K562 (cell line): ENCODE measurements around the gene MLH3. TPM values are rescaled to one million over a fixed set of nuclear protein-coding genes. Genes with fewer than 3 reads are reported as not detected.

Experiments
- FOXA3 ChIP-seq, 2 experiments: fragments of 450-650 bp in 1 of 2; sonication (generic) in 1 of 2; formaldehyde crosslinking; IDR thresholded peaks in 1 of 2; conservative IDR thresholded peaks in 1 of 2; 2 replicates each; pipeline versions ENCODE4 v1.4.0 to v1.8.0; 2020 to 2022; ENCODE audit warnings: mild to moderate bottlenecking in 2 of 2, missing genetic modification reagents in 1 of 2
- GABPB2 ChIP-seq: fragments of 250-450 bp; sonication (Bioruptor Pico); conservative IDR thresholded peaks from 2 replicates; pipeline ENCODE4 v1.5.1; 2021; ENCODE audit warnings: mild to moderate bottlenecking
- HDAC1 ChIP-seq, 2 experiments: fragments of 450-650 bp; IDR thresholded peaks; 2 replicates each; pipeline ENCODE4 v1.6.1; 2016 to 2017; ENCODE audit warnings: inconsistent platforms in 1 of 2, mild to moderate bottlenecking in 1 of 2, moderate library complexity in 1 of 2
- HMGN3 ChIP-seq: IDR thresholded peaks from 2 replicates; pipeline ENCODE4 v1.6.1; 2011; ENCODE audit warnings: borderline replicate concordance, low read depth, mild to moderate bottlenecking, mixed read lengths, low read length; ENCODE audit not compliant: insufficient read length; ENCODE audit errors: extremely low read depth
- POLR3G ChIP-seq: IDR thresholded peaks from 2 replicates; pipeline ENCODE4 v1.6.1; 2011; ENCODE audit not compliant: insufficient read length, insufficient replicate concordance; ENCODE audit errors: extremely low read depth
- RBM34 ChIP-seq: fragments of 200-400 bp; formaldehyde crosslinking; IDR thresholded peaks from 2 replicates; pipeline ENCODE4 v1.6.1; 2018; ENCODE audit warnings: low read length, borderline replicate concordance; ENCODE audit not compliant: insufficient read depth
- SMARCA4 ChIP-seq: fragments of 450-650 bp; IDR thresholded peaks from 2 replicates; pipeline ENCODE4 v1.6.1; 2016
- SOX6 ChIP-seq: fragments of 450-650 bp; IDR thresholded peaks from 2 replicates; pipeline ENCODE4 v1.6.1; 2014; ENCODE audit warnings: mild to moderate bottlenecking
- SUPT5H ChIP-seq: fragments of 450-650 bp; IDR thresholded peaks from 2 replicates; pipeline ENCODE4 v1.6.1; 2016
- TSC22D4 ChIP-seq: fragments of 450-650 bp; IDR thresholded peaks from 2 replicates; pipeline ENCODE4 v1.6.1; 2016; ENCODE audit warnings: missing genetic modification characterization, missing biosample characterization, control low read depth
- ZNF140 ChIP-seq: fragments of 250-450 bp; sonication (Bioruptor Pico); IDR thresholded peaks from 2 replicates; pipeline ENCODE4 v1.8.0; 2021; ENCODE audit warnings: moderate library complexity, mild to moderate bottlenecking, inconsistent platforms
- ZNF583 ChIP-seq: fragments of 250-450 bp; sonication (Bioruptor Pico); IDR thresholded peaks from 2 replicates; pipeline ENCODE4 v1.4.0; 2020
- ZNF695 ChIP-seq: fragments of 450-650 bp; formaldehyde crosslinking; IDR thresholded peaks from 2 replicates; pipeline ENCODE4 v1.4.0; 2020; ENCODE audit warnings: mild to moderate bottlenecking, moderate library complexity
- polyA plus RNA-seq, 8 experiments: library from polyadenylated mRNA; depleted of rRNA in 4 of 8; stranded (reverse) in 5 of 8; unstranded in 3 of 8; fragments of >200 nt; fragmentation: Nextera tagmentation in 2 of 8; fragmentation: Illumina TruSeq in 1 of 8; extraction: Ambion mirVana in 2 of 8; extraction: Trizol in 1 of 8; gene quantifications; 2 replicates each; pipeline versions ENCODE4 v1.2.1 to v1.2.3, GENCODE V29; 2011 to 2014; ENCODE audit warnings: inconsistent platforms in 1 of 8, missing spikeins in 1 of 8
- total RNA-seq, 7 experiments: library from RNA; depleted of rRNA in 6 of 7; stranded (reverse); fragments of >200 nt in 6 of 7; fragmentation: Illumina TruSeq in 2 of 7; extraction: Trizol in 2 of 7; gene quantifications; 2 replicates each; pipeline versions ENCODE4 v1.2.1 to v1.2.3, GENCODE V29; 2011 to 2021; ENCODE audit warnings: low replicate concordance in 1 of 7
- TF ChIP-seq, protein P1 (sequence below), 2 experiments: fragments of 200-800 bp in 1 of 2; sonication (Bioruptor generic) in 1 of 2; sonication (generic) in 1 of 2; formaldehyde crosslinking in 1 of 2; IDR thresholded peaks in 1 of 2; conservative IDR thresholded peaks in 1 of 2; 2 replicates each; pipeline versions ENCODE4 v1.5.0 to v1.6.1; 2016 to 2020; ENCODE audit warnings: missing compliant biosample characterization in 1 of 2, missing genetic modification characterization in 1 of 2, missing genetic modification reagents in 1 of 2
- TF ChIP-seq, protein P2 (sequence below): fragments of 250-450 bp; sonication (Bioruptor Pico); IDR thresholded peaks from 2 replicates; pipeline ENCODE4 v1.8.0; 2021; ENCODE audit warnings: borderline replicate concordance, mild to moderate bottlenecking, moderate library complexity; ENCODE audit not compliant: poor library complexity, severe bottlenecking
- TF ChIP-seq, protein P3 (sequence below): fragments of 150-350 bp; IDR thresholded peaks from 2 replicates; pipeline ENCODE4 v1.6.1; 2014; ENCODE audit warnings: low read depth, mild to moderate bottlenecking, low read length, borderline replicate concordance

MLH3 gene
- total and polyA plus RNA-seq, 9 of the 15 experiments (the other 6 are each of a cell fraction or from before 2014, with no cell fraction given) = 5.9 to 15.3 (median 10.7) TPM

DNA sequence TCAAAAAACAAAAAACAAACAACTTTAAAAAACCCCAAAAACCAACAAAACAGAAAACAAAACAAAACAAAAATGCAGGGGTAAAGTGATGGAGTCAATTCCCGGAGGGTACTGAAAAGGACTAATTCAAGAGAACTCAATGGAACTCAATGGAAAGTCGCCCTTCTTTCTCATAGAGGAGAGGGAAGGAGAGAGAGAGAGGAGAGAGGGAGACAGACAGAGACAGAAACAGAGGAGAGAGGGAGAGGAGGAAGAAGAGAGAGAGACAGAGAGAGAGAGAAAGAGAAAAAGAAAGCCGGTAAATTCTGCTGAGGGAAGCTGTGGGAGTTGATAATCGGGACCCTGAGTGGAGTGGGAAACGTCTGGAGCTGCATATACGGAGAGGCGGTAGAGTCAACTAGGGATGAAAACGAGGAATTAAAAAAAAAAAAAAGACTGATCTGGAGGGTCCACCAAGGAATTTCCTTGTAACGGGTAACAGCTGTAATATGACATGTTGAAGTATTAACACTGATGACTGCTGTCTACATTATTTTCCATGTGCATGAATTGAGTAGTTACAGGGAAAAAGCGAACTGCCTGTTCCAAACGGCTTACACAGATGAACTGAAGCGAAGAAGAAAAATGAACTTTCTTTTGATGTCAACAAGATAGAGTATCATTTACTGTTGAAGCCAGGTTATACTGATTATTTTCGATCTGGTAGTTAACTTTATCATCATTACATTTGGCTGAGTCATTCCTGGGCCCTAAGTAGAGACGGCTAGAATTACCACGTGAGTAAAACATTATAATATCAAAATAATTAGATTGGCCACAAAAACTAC lies 17.2 kb upstream of the MLH3 start (continued):
- no peak for TF ChIP-seq FOXA3 (CRISPR knock-in tag; conservative IDR thresholded peaks at IDR 0.05 in 1 of 2, IDR thresholded peaks at IDR 0.05 in 1 of 2)
- TF ChIP-seq SOX6 = no peak
- TF ChIP-seq HMGN3 = no peak
- no peak for TF ChIP-seq POLR3G
- TF ChIP-seq ZNF140 (CRISPR knock-in tag) = no peak
- TF ChIP-seq ZNF583 (CRISPR knock-in tag) = no peak
- TF ChIP-seq, protein P1, sequence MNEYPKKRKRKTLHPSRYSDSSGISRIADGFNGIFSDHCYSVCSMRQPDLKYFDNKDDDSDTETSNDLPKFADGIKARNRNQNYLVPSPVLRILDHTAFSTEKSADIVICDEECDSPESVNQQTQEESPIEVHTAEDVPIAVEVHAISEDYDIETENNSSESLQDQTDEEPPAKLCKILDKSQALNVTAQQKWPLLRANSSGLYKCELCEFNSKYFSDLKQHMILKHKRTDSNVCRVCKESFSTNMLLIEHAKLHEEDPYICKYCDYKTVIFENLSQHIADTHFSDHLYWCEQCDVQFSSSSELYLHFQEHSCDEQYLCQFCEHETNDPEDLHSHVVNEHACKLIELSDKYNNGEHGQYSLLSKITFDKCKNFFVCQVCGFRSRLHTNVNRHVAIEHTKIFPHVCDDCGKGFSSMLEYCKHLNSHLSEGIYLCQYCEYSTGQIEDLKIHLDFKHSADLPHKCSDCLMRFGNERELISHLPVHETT (CRISPR knock-in tag; conservative IDR thresholded peaks at IDR 0.05 in 1 of 2, IDR thresholded peaks at IDR 0.05 in 1 of 2) = no peak
- peak; percentile 24 for TF ChIP-seq SMARCA4
- 0 out of 2 replicates have a peak, but pooled peaks have one; percentile 13 for TF ChIP-seq SUPT5H
- TF ChIP-seq, protein P2, sequence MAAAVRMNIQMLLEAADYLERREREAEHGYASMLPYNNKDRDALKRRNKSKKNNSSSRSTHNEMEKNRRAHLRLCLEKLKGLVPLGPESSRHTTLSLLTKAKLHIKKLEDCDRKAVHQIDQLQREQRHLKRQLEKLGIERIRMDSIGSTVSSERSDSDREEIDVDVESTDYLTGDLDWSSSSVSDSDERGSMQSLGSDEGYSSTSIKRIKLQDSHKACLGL (CRISPR knock-in tag) = no peak
- no peak for TF ChIP-seq TSC22D4
- TF ChIP-seq, protein P3, sequence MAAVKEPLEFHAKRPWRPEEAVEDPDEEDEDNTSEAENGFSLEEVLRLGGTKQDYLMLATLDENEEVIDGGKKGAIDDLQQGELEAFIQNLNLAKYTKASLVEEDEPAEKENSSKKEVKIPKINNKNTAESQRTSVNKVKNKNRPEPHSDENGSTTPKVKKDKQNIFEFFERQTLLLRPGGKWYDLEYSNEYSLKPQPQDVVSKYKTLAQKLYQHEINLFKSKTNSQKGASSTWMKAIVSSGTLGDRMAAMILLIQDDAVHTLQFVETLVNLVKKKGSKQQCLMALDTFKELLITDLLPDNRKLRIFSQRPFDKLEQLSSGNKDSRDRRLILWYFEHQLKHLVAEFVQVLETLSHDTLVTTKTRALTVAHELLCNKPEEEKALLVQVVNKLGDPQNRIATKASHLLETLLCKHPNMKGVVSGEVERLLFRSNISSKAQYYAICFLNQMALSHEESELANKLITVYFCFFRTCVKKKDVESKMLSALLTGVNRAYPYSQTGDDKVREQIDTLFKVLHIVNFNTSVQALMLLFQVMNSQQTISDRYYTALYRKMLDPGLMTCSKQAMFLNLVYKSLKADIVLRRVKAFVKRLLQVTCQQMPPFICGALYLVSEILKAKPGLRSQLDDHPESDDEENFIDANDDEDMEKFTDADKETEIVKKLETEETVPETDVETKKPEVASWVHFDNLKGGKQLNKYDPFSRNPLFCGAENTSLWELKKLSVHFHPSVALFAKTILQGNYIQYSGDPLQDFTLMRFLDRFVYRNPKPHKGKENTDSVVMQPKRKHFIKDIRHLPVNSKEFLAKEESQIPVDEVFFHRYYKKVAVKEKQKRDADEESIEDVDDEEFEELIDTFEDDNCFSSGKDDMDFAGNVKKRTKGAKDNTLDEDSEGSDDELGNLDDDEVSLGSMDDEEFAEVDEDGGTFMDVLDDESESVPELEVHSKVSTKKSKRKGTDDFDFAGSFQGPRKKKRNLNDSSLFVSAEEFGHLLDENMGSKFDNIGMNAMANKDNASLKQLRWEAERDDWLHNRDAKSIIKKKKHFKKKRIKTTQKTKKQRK = no peak
- TF ChIP-seq GABPB2 (CRISPR knock-in tag) = no peak
- no peak for TF ChIP-seq ZNF695 (CRISPR knock-in tag)
- TF ChIP-seq RBM34 = no peak
- no peak for TF ChIP-seq HDAC1 (IDR thresholded peaks at IDR 0.05)
